ENCODE measurements around the gene CUX1. TPM values are rescaled to one million over a fixed set of nuclear protein-coding genes. Genes with fewer than 3 reads are reported as not detected.

CUX1 gene
- total and polyA plus RNA-seq, 10 of the 15 experiments (the other 5 are each of a cell fraction or from before 2014, with no cell fraction given), result 6.1 to 48.6 (median 25.9) TPM

DNA sequence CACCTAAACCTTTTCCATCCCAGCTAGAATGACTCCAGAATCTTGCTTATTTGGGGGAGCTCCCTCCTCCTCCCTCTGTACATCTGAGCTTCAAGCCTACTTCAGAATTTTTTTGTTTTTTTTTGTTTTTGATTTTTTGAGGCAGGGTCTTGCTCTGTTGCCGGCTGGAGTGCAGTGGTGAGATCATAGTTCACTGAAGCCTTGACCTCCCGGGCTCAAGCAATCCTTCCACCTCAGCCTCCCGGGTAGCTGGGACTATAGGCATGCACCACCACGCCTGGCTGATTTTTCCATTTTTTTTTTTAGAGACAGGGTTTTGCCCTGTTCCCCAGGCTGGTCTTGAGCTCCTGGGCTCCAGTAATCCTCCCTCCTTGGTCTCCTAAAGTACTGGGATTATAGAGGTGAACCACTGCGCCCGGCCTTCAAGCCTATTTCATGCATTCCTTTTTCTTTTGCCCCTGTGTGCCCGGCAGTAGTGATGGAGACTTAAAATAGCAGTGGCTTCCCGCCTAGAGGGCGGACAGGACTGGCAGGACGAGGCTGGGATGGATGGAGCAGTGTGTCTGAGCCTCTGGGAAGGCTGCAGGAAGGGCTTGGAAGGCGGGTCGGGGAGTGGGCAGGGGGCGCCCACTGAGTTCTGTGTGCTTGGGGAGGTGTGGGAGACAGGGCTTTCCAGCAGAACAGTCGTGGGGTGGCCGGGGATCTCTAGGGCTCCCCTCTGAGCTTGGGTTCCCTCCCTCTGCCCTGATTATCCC is 8.8 kb downstream of the CUX1 start (continued):
- TF ChIP-seq, protein P1, sequence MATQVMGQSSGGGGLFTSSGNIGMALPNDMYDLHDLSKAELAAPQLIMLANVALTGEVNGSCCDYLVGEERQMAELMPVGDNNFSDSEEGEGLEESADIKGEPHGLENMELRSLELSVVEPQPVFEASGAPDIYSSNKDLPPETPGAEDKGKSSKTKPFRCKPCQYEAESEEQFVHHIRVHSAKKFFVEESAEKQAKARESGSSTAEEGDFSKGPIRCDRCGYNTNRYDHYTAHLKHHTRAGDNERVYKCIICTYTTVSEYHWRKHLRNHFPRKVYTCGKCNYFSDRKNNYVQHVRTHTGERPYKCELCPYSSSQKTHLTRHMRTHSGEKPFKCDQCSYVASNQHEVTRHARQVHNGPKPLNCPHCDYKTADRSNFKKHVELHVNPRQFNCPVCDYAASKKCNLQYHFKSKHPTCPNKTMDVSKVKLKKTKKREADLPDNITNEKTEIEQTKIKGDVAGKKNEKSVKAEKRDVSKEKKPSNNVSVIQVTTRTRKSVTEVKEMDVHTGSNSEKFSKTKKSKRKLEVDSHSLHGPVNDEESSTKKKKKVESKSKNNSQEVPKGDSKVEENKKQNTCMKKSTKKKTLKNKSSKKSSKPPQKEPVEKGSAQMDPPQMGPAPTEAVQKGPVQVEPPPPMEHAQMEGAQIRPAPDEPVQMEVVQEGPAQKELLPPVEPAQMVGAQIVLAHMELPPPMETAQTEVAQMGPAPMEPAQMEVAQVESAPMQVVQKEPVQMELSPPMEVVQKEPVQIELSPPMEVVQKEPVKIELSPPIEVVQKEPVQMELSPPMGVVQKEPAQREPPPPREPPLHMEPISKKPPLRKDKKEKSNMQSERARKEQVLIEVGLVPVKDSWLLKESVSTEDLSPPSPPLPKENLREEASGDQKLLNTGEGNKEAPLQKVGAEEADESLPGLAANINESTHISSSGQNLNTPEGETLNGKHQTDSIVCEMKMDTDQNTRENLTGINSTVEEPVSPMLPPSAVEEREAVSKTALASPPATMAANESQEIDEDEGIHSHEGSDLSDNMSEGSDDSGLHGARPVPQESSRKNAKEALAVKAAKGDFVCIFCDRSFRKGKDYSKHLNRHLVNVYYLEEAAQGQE (IDR thresholded peaks at IDR 0.05; ENCODE audit: low read depth, low read length), result no peak
- TF ChIP-seq KAT2A (conservative IDR thresholded peaks at IDR 0.05; ENCODE audit: control insufficient read depth, low read depth, low read length), result no peak
- TF ChIP-seq, protein P2, sequence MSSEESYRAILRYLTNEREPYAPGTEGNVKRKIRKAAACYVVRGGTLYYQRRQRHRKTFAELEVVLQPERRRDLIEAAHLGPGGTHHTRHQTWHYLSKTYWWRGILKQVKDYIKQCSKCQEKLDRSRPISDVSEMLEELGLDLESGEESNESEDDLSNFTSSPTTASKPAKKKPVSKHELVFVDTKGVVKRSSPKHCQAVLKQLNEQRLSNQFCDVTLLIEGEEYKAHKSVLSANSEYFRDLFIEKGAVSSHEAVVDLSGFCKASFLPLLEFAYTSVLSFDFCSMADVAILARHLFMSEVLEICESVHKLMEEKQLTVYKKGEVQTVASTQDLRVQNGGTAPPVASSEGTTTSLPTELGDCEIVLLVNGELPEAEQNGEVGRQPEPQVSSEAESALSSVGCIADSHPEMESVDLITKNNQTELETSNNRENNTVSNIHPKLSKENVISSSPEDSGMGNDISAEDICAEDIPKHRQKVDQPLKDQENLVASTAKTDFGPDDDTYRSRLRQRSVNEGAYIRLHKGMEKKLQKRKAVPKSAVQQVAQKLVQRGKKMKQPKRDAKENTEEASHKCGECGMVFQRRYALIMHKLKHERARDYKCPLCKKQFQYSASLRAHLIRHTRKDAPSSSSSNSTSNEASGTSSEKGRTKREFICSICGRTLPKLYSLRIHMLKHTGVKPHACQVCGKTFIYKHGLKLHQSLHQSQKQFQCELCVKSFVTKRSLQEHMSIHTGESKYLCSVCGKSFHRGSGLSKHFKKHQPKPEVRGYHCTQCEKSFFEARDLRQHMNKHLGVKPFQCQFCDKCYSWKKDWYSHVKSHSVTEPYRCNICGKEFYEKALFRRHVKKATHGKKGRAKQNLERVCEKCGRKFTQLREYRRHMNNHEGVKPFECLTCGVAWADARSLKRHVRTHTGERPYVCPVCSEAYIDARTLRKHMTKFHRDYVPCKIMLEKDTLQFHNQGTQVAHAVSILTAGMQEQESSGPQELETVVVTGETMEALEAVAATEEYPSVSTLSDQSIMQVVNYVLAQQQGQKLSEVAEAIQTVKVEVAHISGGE (CRISPR knock-in tag; IDR thresholded peaks at IDR 0.05), result no peak
- TF ChIP-seq, protein P3, sequence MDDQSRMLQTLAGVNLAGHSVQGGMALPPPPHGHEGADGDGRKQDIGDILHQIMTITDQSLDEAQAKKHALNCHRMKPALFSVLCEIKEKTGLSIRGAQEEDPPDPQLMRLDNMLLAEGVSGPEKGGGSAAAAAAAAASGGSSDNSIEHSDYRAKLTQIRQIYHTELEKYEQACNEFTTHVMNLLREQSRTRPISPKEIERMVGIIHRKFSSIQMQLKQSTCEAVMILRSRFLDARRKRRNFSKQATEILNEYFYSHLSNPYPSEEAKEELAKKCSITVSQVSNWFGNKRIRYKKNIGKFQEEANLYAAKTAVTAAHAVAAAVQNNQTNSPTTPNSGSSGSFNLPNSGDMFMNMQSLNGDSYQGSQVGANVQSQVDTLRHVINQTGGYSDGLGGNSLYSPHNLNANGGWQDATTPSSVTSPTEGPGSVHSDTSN (IDR thresholded peaks at IDR 0.05; ENCODE audit: insufficient replicate concordance, low read depth, low read length), result no peak
